Fibroblast of lung (primary cell): ENCODE data around the gene CRYGS.

ENCODE experiments used
- CTCF ChIP-seq, 2 donors: IDR thresholded peaks in 1 of 2; conservative IDR thresholded peaks in 1 of 2; 1 replicate in 1 of 2; 2 replicates in 1 of 2; pipeline ENCODE4 v1.5.1; 2011 to 2012; ENCODE audit warnings: low read length in 2 of 2, control low read depth in 1 of 2, inconsistent platforms in 1 of 2, low read depth in 1 of 2, mild to moderate bottlenecking in 1 of 2
- EZH2 ChIP-seq: IDR thresholded peaks from 2 replicates; pipeline ENCODE4 v1.5.1; 2012; ENCODE audit warnings: low read length, control low read depth, mild to moderate bottlenecking; ENCODE audit errors: missing control alignments

DNA sequence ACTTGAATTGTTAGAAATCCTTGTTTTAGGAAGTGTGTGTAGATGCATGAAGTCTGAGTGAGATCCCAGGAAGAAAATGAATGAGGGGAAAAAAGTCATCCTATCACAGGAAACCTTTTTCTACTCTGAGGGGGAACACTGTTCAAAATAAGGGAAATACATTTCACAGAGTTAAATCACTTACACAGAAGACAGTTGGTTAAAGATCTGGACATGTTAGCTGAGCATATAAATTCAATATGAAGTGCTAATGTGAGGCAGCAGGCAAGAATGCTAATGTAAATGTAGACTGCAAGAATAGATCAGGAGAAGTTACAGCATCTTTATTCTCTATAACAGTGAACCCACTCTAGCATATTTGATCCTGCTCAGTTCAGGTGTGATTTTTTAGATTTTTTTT, 20.4 kb upstream of the CRYGS start:
- TF ChIP-seq EZH2 = no peak
- TF ChIP-seq CTCF (conservative IDR thresholded peaks at IDR 0.05 in 1 of 2, IDR thresholded peaks at IDR 0.05 in 1 of 2; ENCODE audit: low read depth in 1 of 2, low read length in 2 of 2) = no peak
